OCI-LY3 (cell line): Measurements from ENCODE around the gene FCHSD2.

ENCODE experiments used
- CTCF ChIP-seq: fragments of 200-600, 300-600 bp; sonication (generic); IDR thresholded peaks from 2 replicates; pipeline ENCODE4 v1.5.1; 2014; ENCODE audit warnings: antibody characterized with exemption, low read length, low read depth
- EZH2phosphoT487 ChIP-seq: fragments of 200-600 bp; shearing (Covaris generic); IDR thresholded peaks from 2 replicates; pipeline ENCODE4 v1.6.1; 2018; ENCODE audit warnings: antibody characterized with exemption, mixed run types, low read depth

GRCh38 chr11:72787216-72788104, 354.7 kb downstream of the FCHSD2 start:
- TF ChIP-seq CTCF = no peak
- no peak for TF ChIP-seq EZH2phosphoT487
